Gastrocnemius medialis (tissue), 4 donors: Measurements from ENCODE around the gene NGFR. TPM values are rescaled to one million over a fixed set of nuclear protein-coding genes. Genes with fewer than 3 reads are reported as not detected.

Experiments
- ATAC-seq, 2 donors: fragments of 150-250 bp; one replicate each; pipeline ENCODE4 v1.9.1; 2016
- DNase-seq, 2 donors: peaks; one replicate each; pipeline ENCODE4 v3.0.0-alpha.2; 2019
- H3K27ac ChIP-seq, 4 donors: fragments of 200-600 bp; sonication (generic); 1 replicate in 1 of 4; 2 replicates in 3 of 4; pipeline ENCODE4 v1.5.1; 2016 to 2018; ENCODE audit warnings: mild to moderate bottlenecking in 2 of 4, moderate library complexity in 1 of 4
- H3K27me3 ChIP-seq, 3 donors: fragments of 200-600 bp; sonication (generic) in 2 of 3; 1 replicate in 1 of 3; 2 replicates in 2 of 3; pipeline versions ENCODE4 v1.5.1 to v1.6.0; 2016 to 2019; ENCODE audit warnings: mild to moderate bottlenecking in 1 of 3, moderate library complexity in 1 of 3
- H3K36me3 ChIP-seq, 2 donors: fragments of 200-600 bp; sonication (generic) in 1 of 2; one replicate each; pipeline ENCODE4 v1.5.1; 2017 to 2018
- H3K4me1 ChIP-seq, 2 donors: fragments of 200-600 bp; sonication (generic) in 1 of 2; one replicate each; pipeline ENCODE4 v1.5.1; 2016 to 2017; ENCODE audit warnings: mild to moderate bottlenecking in 2 of 2
- H3K4me3 ChIP-seq, 4 donors: fragments of 200-600 bp; sonication (generic) in 3 of 4; 1 replicate in 1 of 4; 2 replicates in 3 of 4; pipeline ENCODE4 v1.5.1; 2016 to 2019; ENCODE audit warnings: mild to moderate bottlenecking in 2 of 4
- H3K9me3 ChIP-seq, 3 donors: fragments of 200-600 bp; sonication (generic) in 2 of 3; 1 replicate in 1 of 3; 2 replicates in 2 of 3; pipeline ENCODE4 v1.5.1; 2016 to 2019
- CTCF ChIP-seq, 5 experiments: fragments of 450-650 bp in 3 of 5; fragments of 200-600 bp in 2 of 5; sonication (generic) in 2 of 5; IDR thresholded peaks in 4 of 5; conservative IDR thresholded peaks in 1 of 5; 1 replicate in 4 of 5; 2 replicates in 1 of 5; pipeline ENCODE4 v1.5.1; 2016 to 2019; ENCODE audit warnings: antibody characterized with exemption in 5 of 5, mild to moderate bottlenecking in 3 of 5, moderate library complexity in 3 of 5
- POLR2A ChIP-seq, 2 donors: fragments of 450-650 bp; IDR thresholded peaks; one replicate each; pipeline ENCODE4 v1.6.1; 2017; ENCODE audit warnings: antibody characterized with exemption in 2 of 2, mild to moderate bottlenecking in 2 of 2, moderate library complexity in 2 of 2
- in situ Hi-C, 4 donors: fragments of 200-750 bp; cut with MboI; loops; one replicate each; pipeline versions ENCODE4 v1.15.0 to v1.8.0; 2017; ENCODE audit warnings: low sequenced_read_pairs in 4 of 4
- intact Hi-C: fragments of 100-400 bp; cut with DNase I; formaldehyde crosslinking; loops from one replicate; pipeline ENCODE4 v1.15.1; 2023; ENCODE audit warnings: low total_unique reads
- total RNA-seq, 4 donors: library from RNA; depleted of rRNA; stranded (reverse); fragments of >200 nt; gene quantifications; one replicate each; pipeline versions ENCODE4 v1.1.0 to v1.2.3, GENCODE V29; 2016

NGFR gene
- total RNA-seq, 4 donors from 2014 or later: 0.41 to 3.2 (median 1.0) TPM; not detected in 1

- no peaks in the 10 kb centered on the region for H3K36me3 ChIP-seq
- no peaks in the 10 kb centered on the region for H3K9me3 ChIP-seq
- ATAC-seq (no peak), DNase-seq (no peak)
- no peak overlapping the region for H3K27ac ChIP-seq
- H3K4me3 ChIP-seq: no peak overlapping the region
- no peaks in the 10 kb centered on the region for H3K27me3 ChIP-seq
- TF ChIP-seq POLR2A (IDR thresholded peaks at IDR 0.05) (no peak), CTCF (IDR thresholded peaks at IDR 0.05 in 4 of 5, conservative IDR thresholded peaks at IDR 0.05 in 1 of 5) (no peak)
- in situ Hi-C loops (loop anchor here (5.0 to 25.0 kb wide), 4 partner anchors 55 to 435 kb away; partner anchors contain the start of genes DLX3 (in 3 of the 4) and NGFR (in 2 of the 4)), intact Hi-C loops (no loop called here)
- H3K4me1 ChIP-seq: peaks cover 5 to 6% of the 10 kb centered on the region in 2 donors
Measured at GRCh38 chr17:49552070-49552751, 57.1 kb downstream of the NGFR start.

GRCh38 chr17:49553676-49554335, 58.7 kb downstream of the NGFR start:
- TF ChIP-seq POLR2A (IDR thresholded peaks at IDR 0.05) (no peak), CTCF (IDR thresholded peaks at IDR 0.05 in 4 of 5, conservative IDR thresholded peaks at IDR 0.05 in 1 of 5) (no peak)
- ATAC-seq (no peak), DNase-seq (no peak)
- Histone ChIP-seq H3K9me3 (no peaks in the 10 kb centered on the region), H3K27ac (no peak overlapping the region), H3K36me3 (no peaks in the 10 kb centered on the region), H3K4me3 (no peak overlapping the region), H3K4me1 (peaks cover 5 to 6% of the 10 kb centered on the region in 2 donors), H3K27me3 (no peaks in the 10 kb centered on the region)
- in situ Hi-C loops (loop anchor here (5.0 to 25.0 kb wide), 4 partner anchors 57 to 433 kb away; partner anchors contain the start of genes DLX3 (in 3 of the 4) and NGFR (in 2 of the 4)), intact Hi-C loops (no loop called here)

- Histone ChIP-seq H3K27ac (no peak overlapping the region), H3K4me1 (peaks cover 5 to 6% of the 10 kb centered on the region in 2 donors), H3K27me3 (no peaks in the 10 kb centered on the region), H3K4me3 (no peak overlapping the region), H3K36me3 (no peaks in the 10 kb centered on the region), H3K9me3 (no peaks in the 10 kb centered on the region)
- no peak for ATAC-seq
- DNase-seq: no peak
- in situ Hi-C loops (loop anchor here (5.0 to 25.0 kb wide), 4 partner anchors 58 to 432 kb away; partner anchors contain the start of genes DLX3 (in 3 of the 4) and NGFR (in 2 of the 4)), intact Hi-C loops (no loop called here)
- TF ChIP-seq CTCF (IDR thresholded peaks at IDR 0.05 in 4 of 5, conservative IDR thresholded peaks at IDR 0.05 in 1 of 5) (no peak), POLR2A (IDR thresholded peaks at IDR 0.05) (no peak)
Measured at GRCh38 chr17:49554694-49555494, 59.8 kb downstream of the NGFR start.

GRCh38 chr17:49555495-49556222, 60.6 kb downstream of the NGFR start:
- no peak for DNase-seq
- no peak overlapping the region for H3K27ac ChIP-seq
- no peaks in the 10 kb centered on the region for H3K9me3 ChIP-seq
- no peak for TF ChIP-seq POLR2A (IDR thresholded peaks at IDR 0.05)
- no peak for TF ChIP-seq CTCF (IDR thresholded peaks at IDR 0.05 in 4 of 5, conservative IDR thresholded peaks at IDR 0.05 in 1 of 5)
- H3K4me3 ChIP-seq: no peak overlapping the region
- H3K36me3 ChIP-seq: no peaks in the 10 kb centered on the region
- intact Hi-C loops (no loop called here), in situ Hi-C loops (loop anchor here (10.0 to 25.0 kb wide), 3 partner anchors 121 to 432 kb away; partner anchors contain the start of gene DLX3 (in 3 of the 4))
- H3K4me1 ChIP-seq: peaks cover 5 to 6% of the 10 kb centered on the region in 2 donors
- H3K27me3 ChIP-seq: no peaks in the 10 kb centered on the region
- ATAC-seq: no peak
